GM12878 (cell line): ENCODE data around the gene SLC25A45. TPM values are rescaled to one million over a fixed set of nuclear protein-coding genes. Genes with fewer than 3 reads are reported as not detected.

ENCODE experiments used
- ATAC-seq: fragments of 200-7000 bp; cut with Tn5 transposase; 3 replicates; pipeline ENCODE4 v1.9.1; 2020; ENCODE audit warnings: mild to moderate bottlenecking, moderate library complexity
- BruUV-seq: library from RNA; stranded (reverse); fragments of 400-500 nt; replicated peaks from 2 replicates; lab custom pipeline; 2021; lab: Mats Ljungman, UMichigan
- CTCF ChIA-PET: fragments of 300-600 bp; sonication (Branson Sonifier 250); formaldehyde crosslinking; extraction: SDS; loops from one replicate; lab custom pipeline; 2021; ENCODE audit warnings: inconsistent platforms; lab: Yijun Ruan, JAX
- POLR2A ChIA-PET: fragments of 350-600 bp; formaldehyde crosslinking; extraction: SDS; loops from one replicate; lab custom pipeline; 2021; ENCODE audit warnings: inconsistent platforms; lab: Charles Lee
- RAD21 ChIA-PET: fragments of 300-600 bp; sonication (Branson Sonifier 250); formaldehyde crosslinking; loops from one replicate; lab custom pipeline; 2023; ENCODE audit warnings: antibody characterized with exemption; ENCODE audit not compliant: unreplicated experiment; lab: Charles Lee
- SMC1A ChIA-PET: fragments of 300-600 bp; sonication (Branson Sonifier 250); formaldehyde crosslinking; loops from one replicate; lab custom pipeline; 2023; ENCODE audit not compliant: unreplicated experiment, uncharacterized antibody; lab: Charles Lee
- DNase-seq: peaks from one replicate; pipeline ENCODE4 v3.0.0-alpha.2; 2011; ENCODE audit warnings: low read depth, low spot score
- FAIRE-seq: peaks from 3 replicates; lab custom pipeline; 2011; peaks lifted over from hg19 to GRCh38; lab: Jason Lieb, UNC
- H2AFZ ChIP-seq: 2 replicates; pipeline ENCODE4 v1.6.0; 2011; ENCODE audit warnings: low read depth, low read length, control low read depth; ENCODE audit not compliant: control insufficient read depth
- H3K27ac ChIP-seq: 2 replicates; pipeline ENCODE4 v1.5.1; 2011; ENCODE audit warnings: control low read depth; ENCODE audit not compliant: control insufficient read depth, insufficient read depth
- H3K27me3 ChIP-seq, 2 experiments: replicated peaks in 1 of 2; 2 replicates each; pipeline versions ENCODE4 v1.6.0 to v1.6.1; 2011; ENCODE audit warnings: low read length in 1 of 2; ENCODE audit not compliant: control insufficient read depth in 2 of 2, insufficient read depth in 2 of 2
- H3K36me3 ChIP-seq, 2 experiments: 2 replicates each; pipeline ENCODE4 v1.5.1; 2011; ENCODE audit warnings: low read length in 1 of 2; ENCODE audit not compliant: control insufficient read depth in 2 of 2, insufficient read depth in 2 of 2
- H3K4me1 ChIP-seq: 2 replicates; pipeline ENCODE4 v1.6.1; 2011; ENCODE audit warnings: mild to moderate bottlenecking, low read length, moderate library complexity, mixed read lengths; ENCODE audit not compliant: control insufficient read depth, insufficient read depth
- H3K4me2 ChIP-seq: 2 replicates; pipeline ENCODE4 v1.6.0; 2011; ENCODE audit warnings: control low read depth; ENCODE audit not compliant: control insufficient read depth, insufficient read depth
- H3K4me3 ChIP-seq: fragments of 200-600 bp; sonication (generic); 2 replicates; pipeline ENCODE4 v1.5.1; 2016
- H3K79me2 ChIP-seq: 2 replicates; pipeline ENCODE4 v1.6.0; 2011; ENCODE audit warnings: low read length; ENCODE audit not compliant: control insufficient read depth, insufficient read depth
- H3K9ac ChIP-seq: 2 replicates; pipeline ENCODE4 v1.8.0; 2011; ENCODE audit warnings: low read length, control low read depth, mixed read lengths; ENCODE audit not compliant: control insufficient read depth, insufficient read depth
- H3K9me3 ChIP-seq: replicated peaks from 3 replicates; pipeline ENCODE4 v1.5.1; 2011; ENCODE audit warnings: mild to moderate bottlenecking, low read length; ENCODE audit not compliant: control insufficient read depth, insufficient read depth
- H4K20me1 ChIP-seq: 2 replicates; pipeline ENCODE4 v1.6.0; 2011; ENCODE audit not compliant: control insufficient read depth, insufficient read depth
- CEBPB ChIP-seq, 2 experiments: fragments of 150-350 bp in 1 of 2; IDR thresholded peaks; 2 replicates each; pipeline ENCODE4 v1.6.1; 2012 to 2014; ENCODE audit warnings: low read depth in 2 of 2, low read length in 2 of 2, borderline replicate concordance in 1 of 2, inconsistent platforms in 1 of 2
- E2F8 ChIP-seq: fragments of 450-650 bp; IDR thresholded peaks from 2 replicates; pipeline ENCODE4 v1.6.1; 2018; ENCODE audit warnings: mild to moderate bottlenecking, low read depth, moderate library complexity; ENCODE audit not compliant: partially characterized antibody
- EGR1 ChIP-seq, 2 experiments: IDR thresholded peaks; 1 replicate in 1 of 2; 2 replicates in 1 of 2; pipeline ENCODE4 v1.6.1; 2011 to 2012; ENCODE audit warnings: low read depth in 2 of 2, low read length in 2 of 2, borderline replicate concordance in 1 of 2, mild to moderate bottlenecking in 1 of 2, moderate library complexity in 1 of 2
- FOXK2 ChIP-seq: fragments of 450-650 bp; IDR thresholded peaks from 2 replicates; pipeline ENCODE4 v1.6.1; 2017; ENCODE audit warnings: mild to moderate bottlenecking, moderate library complexity
- KDM1A ChIP-seq: fragments of 200-600 bp; sonication (generic); IDR thresholded peaks from 2 replicates; pipeline ENCODE4 v1.6.1; 2016; ENCODE audit warnings: borderline replicate concordance
- LARP7 ChIP-seq: fragments of 450-650 bp; IDR thresholded peaks from 2 replicates; pipeline ENCODE4 v1.6.1; 2017; ENCODE audit warnings: mild to moderate bottlenecking
- MEF2B ChIP-seq: fragments of 450-650 bp; IDR thresholded peaks from 2 replicates; pipeline ENCODE4 v1.6.1; 2018; ENCODE audit warnings: mild to moderate bottlenecking, moderate library complexity; ENCODE audit not compliant: partially characterized antibody, poor library complexity, severe bottlenecking
- MTA3 ChIP-seq: IDR thresholded peaks from 2 replicates; pipeline ENCODE4 v1.6.1; 2012; ENCODE audit warnings: low read length, inconsistent platforms, borderline replicate concordance
- MXI1 ChIP-seq: fragments of 150-350 bp; IDR thresholded peaks from 2 replicates; pipeline ENCODE4 v1.6.1; 2011; ENCODE audit warnings: low read depth, mild to moderate bottlenecking, inconsistent platforms, low read length, improper control_type of control experiment
- PKNOX1 ChIP-seq: fragments of 450-650 bp; IDR thresholded peaks from 2 replicates; pipeline ENCODE4 v1.6.1; 2016; ENCODE audit warnings: mild to moderate bottlenecking
- SIN3A ChIP-seq: IDR thresholded peaks from 2 replicates; pipeline ENCODE4 v1.6.1; 2012; ENCODE audit warnings: low read depth, low read length, improper control_type of control experiment
- SIX5 ChIP-seq: IDR thresholded peaks from 2 replicates; pipeline ENCODE4 v1.6.1; 2011; ENCODE audit warnings: mild to moderate bottlenecking, low read depth, low read length, moderate library complexity; ENCODE audit not compliant: severe bottlenecking
- SMAD5 ChIP-seq: IDR thresholded peaks from 2 replicates; pipeline ENCODE4 v1.6.1; 2016; ENCODE audit warnings: antibody characterized with exemption, low read depth
- SREBF1 ChIP-seq: IDR thresholded peaks from 2 replicates; pipeline ENCODE4 v1.6.1; 2012; ENCODE audit warnings: mild to moderate bottlenecking, low read length
- ZBTB33 ChIP-seq: fragments of 450-650 bp; IDR thresholded peaks from 2 replicates; pipeline ENCODE4 v1.6.1; 2017; ENCODE audit warnings: mild to moderate bottlenecking
- ZNF384 ChIP-seq: IDR thresholded peaks from 2 replicates; pipeline ENCODE4 v1.6.1; 2012; ENCODE audit warnings: low read depth, mild to moderate bottlenecking, low read length, improper control_type of control experiment, borderline replicate concordance
- WGBS: methylation state at CpG from one replicate; pipeline ENCODE4 v1.1.6; 2016; ENCODE audit warnings: low lambda C conversion rate; ENCODE audit not compliant: insufficient replicate concordance, insufficient coverage; ENCODE audit errors: missing lambda C conversion rate; 5-methylcytosine and 5-hydroxymethylcytosine counted together
- in situ Hi-C: fragments of 300-500 bp; cut with MboI; formaldehyde crosslinking; loops from 9 replicates; pipeline ENCODE4 v1.14.3; 2018; ENCODE audit warnings: mixed read lengths
- intact Hi-C: fragments of 100-400 bp; cut with micrococcal nuclease; formaldehyde crosslinking; loops from one replicate; pipeline ENCODE4 v1.14.2; 2022; ENCODE audit not compliant: unreplicated experiment
- polyA plus RNA-seq, 11 experiments: library from polyadenylated mRNA; depleted of rRNA in 4 of 11; unstranded in 6 of 11; stranded (reverse) in 5 of 11; fragments of >200 nt; fragmentation: Nextera tagmentation in 4 of 11; fragmentation: Illumina TruSeq in 1 of 11; extraction: Ambion mirVana in 4 of 11; extraction: Trizol in 1 of 11; gene quantifications; 1 replicate in 1 of 11; 2 replicates in 10 of 11; pipeline versions ENCODE4 v1.2.1 to v1.2.3, GENCODE V29; 2011 to 2016; ENCODE audit warnings: inconsistent platforms in 2 of 11, missing spikeins in 2 of 11, low read depth in 1 of 11
- total RNA-seq, 4 experiments: library from RNA; depleted of rRNA in 3 of 4; stranded (reverse); fragments of >200 nt in 3 of 4; fragmentation: Illumina TruSeq in 1 of 4; extraction: Trizol in 1 of 4; gene quantifications; 2 replicates each; pipeline versions ENCODE4 v1.2.1 to v1.2.3, GENCODE V29; 2013 to 2021

SLC25A45 gene
- total and polyA plus RNA-seq, 10 of the 15 experiments (the other 5 are each of a cell fraction or from before 2014, with no cell fraction given) = 4.1 to 35.2 (median 20.3) TPM

- intact Hi-C loops (loop anchor here (2.0 to 5.0 kb wide), 2 partner anchors 34 to 114 kb away; partner anchors contain the start of gene MALAT1), in situ Hi-C loops (no loop called here)
- ATAC-seq = no peak
- POLR2A ChIA-PET = interaction anchor here (0.5 to 1.7 kb wide), 12 partner anchors 25 to 123 kb away, joined by 3 to 10 read pairs (median 4); partner anchors contain the start of gene MALAT1
- H3K9ac ChIP-seq = peak overlapping the region; percentile 98
- DNase-seq = no peak
- SMC1A ChIA-PET = interaction anchor here (1.8 to 4.1 kb wide), 4 partner anchors 20 to 86 kb away, joined by 7 to 20 read pairs (median 8); no protein-coding TSS in a partner anchor
- peaks cover 0 to 3% of the 10 kb centered on the region in 2 experiments; a peak in 2 of 4 replicates for H3K36me3 ChIP-seq
- WGBS = 8% methylated on average over 12 of the region's 12 CpGs
- peaks cover 30% of the 10 kb centered on the region for H3K79me2 ChIP-seq
- peak overlapping the region; percentile 90 for H3K4me3 ChIP-seq
- peak overlapping the region; percentile 99 for H3K27ac ChIP-seq
- RAD21 ChIA-PET = interaction anchor here (1.2 to 3.4 kb wide), 3 partner anchors 34 to 127 kb away, joined by 3 to 23 read pairs (median 3); no protein-coding TSS in a partner anchor
- BruUV-seq = TSS peak; percentile 79
- peak overlapping the region; percentile 67 for H2AFZ ChIP-seq
- peak overlapping the region; percentile 99 for H3K4me2 ChIP-seq
- FAIRE-seq = no peak
- peaks cover 56% of the 10 kb centered on the region for H3K4me1 ChIP-seq
- no peaks in the 10 kb centered on the region for H3K9me3 ChIP-seq
- CTCF ChIA-PET = interaction anchor here (0.7 to 1.8 kb wide), 8 partner anchors 9 to 190 kb away, joined by 3 to 13 read pairs (median 4); no protein-coding TSS in a partner anchor
- H4K20me1 ChIP-seq = no peaks in the 10 kb centered on the region
- no peaks in the 10 kb centered on the region for H3K27me3 ChIP-seq
- TF ChIP-seq CEBPB (IDR thresholded peaks at IDR 0.05; ENCODE audit: borderline replicate concordance in 1 of 2, low read depth in 2 of 2, low read length in 2 of 2) (no peak), ZNF384 (no peak), MEF2B (no peak), MXI1 (no peak), SMAD5 (0 out of 2 replicates have a peak, but pooled peaks have one; percentile 46), SREBF1 (no peak), SIX5 (no peak), MTA3 (0 out of 2 replicates have a peak, but pooled peaks have one; percentile 19), KDM1A (no peak), FOXK2 (no peak), LARP7 (peak; percentile 7; the same call in 1 of the 2 replicates), E2F8 (no peak), SIN3A (no peak), EGR1 (IDR thresholded peaks at IDR 0.05; ENCODE audit: borderline replicate concordance in 1 of 2, low read depth in 2 of 2, low read length in 2 of 2) (no peak), PKNOX1 (no peak), ZBTB33 (peak; percentile 43; the same call in 1 of the 2 replicates)
These were observed 440 bp upstream of the SLC25A45 start for GRCh38 chr11:65382804-65383368.
